ENCODE measurements around the gene WDR70.

Gene WDR70

DNA sequence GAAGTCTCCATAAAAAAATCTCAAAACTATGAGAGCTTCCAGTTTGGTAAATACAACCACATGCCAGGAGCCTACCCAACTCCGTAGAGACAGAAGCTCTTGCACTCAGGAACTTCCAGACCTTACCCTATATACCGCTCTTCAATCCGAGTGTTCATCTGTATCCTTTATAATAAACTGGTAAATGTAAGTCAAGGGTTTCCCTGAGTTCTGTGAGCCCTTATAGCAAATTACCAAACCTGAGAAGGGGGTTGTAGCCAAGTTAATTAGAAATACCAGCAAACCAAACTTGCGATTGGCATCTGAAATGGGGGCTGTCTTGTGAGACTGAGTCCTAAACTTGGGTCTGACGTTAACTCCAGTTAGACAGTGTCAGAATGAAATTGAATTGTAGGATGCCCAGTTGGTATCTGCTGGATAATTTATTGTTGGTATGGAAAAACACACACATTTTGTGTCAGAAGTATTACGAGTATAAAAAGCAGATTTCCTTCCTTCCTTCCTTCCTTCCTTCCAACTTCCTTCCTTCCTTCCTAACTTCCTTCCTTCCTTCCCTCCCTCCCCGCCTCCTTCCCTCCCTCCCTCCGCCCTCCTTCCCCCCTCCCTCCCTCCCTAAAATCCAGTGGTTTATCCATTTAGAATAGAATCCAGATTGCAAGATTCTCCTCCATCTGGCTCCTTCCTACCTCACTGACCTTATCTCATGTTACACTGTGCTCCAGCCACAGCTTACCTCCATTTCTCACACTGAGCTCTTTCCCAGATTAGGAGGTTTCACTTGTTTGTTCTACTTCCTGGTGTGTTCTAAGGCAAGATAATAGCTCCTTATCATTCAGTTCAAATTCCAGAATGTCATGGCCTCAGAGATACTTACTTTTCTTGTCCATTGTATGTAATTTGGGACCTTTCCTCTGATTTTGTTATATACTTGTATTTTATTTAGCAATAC is 196.7 kb downstream of the WDR70 start:
- Histone ChIP-seq H3K4me1 (ENCODE audit: insufficient read depth, low read length, poor library complexity, severe bottlenecking) (peaks cover 33% of the 10 kb centered on the region), H3F3A (ENCODE audit: low read depth) (no peaks in the 10 kb centered on the region), H3K4me3 (ENCODE audit: low read length, poor library complexity, severe bottlenecking) (peak overlapping the region; percentile 32), H3K36me3 (ENCODE audit: insufficient read depth, low read length) (no peaks in the 10 kb centered on the region), H3K9me2 (replicated peaks; ENCODE audit: low read depth, low read length) (no peaks in the 10 kb centered on the region), H3K4me2 (ENCODE audit: low read depth, low read length, poor library complexity, severe bottlenecking) (peak overlapping the region; percentile 46), H3K27me3 (ENCODE audit: insufficient read depth, low read length, poor library complexity, severe bottlenecking) (no peaks in the 10 kb centered on the region), H2AFZ (ENCODE audit: low read length) (no peak overlapping the region), H3K9me3 (ENCODE audit: insufficient read depth, low read depth, low read length) (no peaks in the 10 kb centered on the region), H3K9ac (ENCODE audit: low read depth, low read length, poor library complexity, severe bottlenecking) (no peak overlapping the region), H3K79me2 (ENCODE audit: insufficient read depth, low read length) (no peaks in the 10 kb centered on the region), H4K20me1 (ENCODE audit: insufficient read depth, low read length, poor library complexity, severe bottlenecking) (no peaks in the 10 kb centered on the region)
- TF ChIP-seq, protein P1, sequence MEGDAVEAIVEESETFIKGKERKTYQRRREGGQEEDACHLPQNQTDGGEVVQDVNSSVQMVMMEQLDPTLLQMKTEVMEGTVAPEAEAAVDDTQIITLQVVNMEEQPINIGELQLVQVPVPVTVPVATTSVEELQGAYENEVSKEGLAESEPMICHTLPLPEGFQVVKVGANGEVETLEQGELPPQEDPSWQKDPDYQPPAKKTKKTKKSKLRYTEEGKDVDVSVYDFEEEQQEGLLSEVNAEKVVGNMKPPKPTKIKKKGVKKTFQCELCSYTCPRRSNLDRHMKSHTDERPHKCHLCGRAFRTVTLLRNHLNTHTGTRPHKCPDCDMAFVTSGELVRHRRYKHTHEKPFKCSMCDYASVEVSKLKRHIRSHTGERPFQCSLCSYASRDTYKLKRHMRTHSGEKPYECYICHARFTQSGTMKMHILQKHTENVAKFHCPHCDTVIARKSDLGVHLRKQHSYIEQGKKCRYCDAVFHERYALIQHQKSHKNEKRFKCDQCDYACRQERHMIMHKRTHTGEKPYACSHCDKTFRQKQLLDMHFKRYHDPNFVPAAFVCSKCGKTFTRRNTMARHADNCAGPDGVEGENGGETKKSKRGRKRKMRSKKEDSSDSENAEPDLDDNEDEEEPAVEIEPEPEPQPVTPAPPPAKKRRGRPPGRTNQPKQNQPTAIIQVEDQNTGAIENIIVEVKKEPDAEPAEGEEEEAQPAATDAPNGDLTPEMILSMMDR (conservative IDR thresholded peaks at IDR 0.05; ENCODE audit: low read length): no peak
- TF ChIP-seq EZH2phosphoT487 (IDR thresholded peaks at IDR 0.05; ENCODE audit: borderline replicate concordance): no peak

DNA sequence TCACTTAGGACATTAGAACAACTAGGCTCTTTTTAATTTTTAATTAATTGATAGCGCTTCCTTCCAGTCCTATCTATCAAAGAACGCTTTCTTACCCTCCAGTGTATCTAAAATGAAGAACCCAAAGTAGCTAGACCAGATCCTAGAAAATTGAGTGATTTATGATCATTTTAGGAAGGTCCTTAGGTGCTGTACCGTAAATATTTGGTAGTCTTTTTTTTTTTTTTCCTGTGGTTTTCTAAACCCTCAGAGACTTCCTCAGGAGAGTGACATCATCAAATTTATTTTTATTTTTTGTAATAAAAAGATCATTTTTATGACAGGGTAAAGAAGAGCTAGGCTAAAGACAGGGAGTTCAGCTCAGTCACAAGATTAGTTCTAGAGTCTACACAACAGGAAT is 197.4 kb downstream of the WDR70 start:
- Histone ChIP-seq H3K4me3 (ENCODE audit: low read length, poor library complexity, severe bottlenecking) (peak overlapping the region; percentile 32), H4K20me1 (ENCODE audit: insufficient read depth, low read length, poor library complexity, severe bottlenecking) (no peaks in the 10 kb centered on the region), H3K9me3 (ENCODE audit: insufficient read depth, low read depth, low read length) (no peaks in the 10 kb centered on the region), H3K9me2 (replicated peaks; ENCODE audit: low read depth, low read length) (no peaks in the 10 kb centered on the region), H3K36me3 (ENCODE audit: insufficient read depth, low read length) (no peaks in the 10 kb centered on the region), H3K9ac (ENCODE audit: low read depth, low read length, poor library complexity, severe bottlenecking) (no peak overlapping the region), H2AFZ (ENCODE audit: low read length) (no peak overlapping the region), H3F3A (ENCODE audit: low read depth) (no peaks in the 10 kb centered on the region), H3K27me3 (ENCODE audit: insufficient read depth, low read length, poor library complexity, severe bottlenecking) (no peaks in the 10 kb centered on the region), H3K4me1 (ENCODE audit: insufficient read depth, low read length, poor library complexity, severe bottlenecking) (peaks cover 33% of the 10 kb centered on the region), H3K79me2 (ENCODE audit: insufficient read depth, low read length) (no peaks in the 10 kb centered on the region), H3K4me2 (ENCODE audit: low read depth, low read length, poor library complexity, severe bottlenecking) (peak overlapping the region; percentile 46)
- TF ChIP-seq, protein P1 (conservative IDR thresholded peaks at IDR 0.05; ENCODE audit: low read length): no peak
- TF ChIP-seq EZH2phosphoT487 (IDR thresholded peaks at IDR 0.05; ENCODE audit: borderline replicate concordance): no peak

DNA sequence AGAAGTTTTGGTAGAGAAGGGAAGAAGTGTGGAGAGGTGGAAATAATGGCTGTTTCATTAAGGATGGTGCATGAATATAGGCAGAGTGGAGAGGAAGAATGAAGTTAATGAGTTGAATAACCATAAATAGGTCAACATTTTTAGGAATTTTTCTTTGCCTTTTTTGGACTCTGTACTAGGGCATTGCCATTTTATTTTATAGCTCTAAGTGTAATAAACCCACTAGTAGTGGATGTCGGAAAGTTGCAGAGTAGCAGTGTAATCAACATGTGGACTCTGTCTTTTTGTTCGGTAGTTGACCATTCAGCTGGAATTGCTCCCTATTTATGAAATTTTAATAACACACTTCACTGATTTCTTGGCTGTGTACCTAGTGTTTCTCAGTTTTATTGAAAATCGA is 199.1 kb downstream of the WDR70 start:
- Histone ChIP-seq H3K4me1 (ENCODE audit: insufficient read depth, low read length, poor library complexity, severe bottlenecking) (peaks cover 33% of the 10 kb centered on the region), H2AFZ (ENCODE audit: low read length) (no peak overlapping the region), H3K9me3 (ENCODE audit: insufficient read depth, low read depth, low read length) (no peaks in the 10 kb centered on the region), H3K79me2 (ENCODE audit: insufficient read depth, low read length) (no peaks in the 10 kb centered on the region), H4K20me1 (ENCODE audit: insufficient read depth, low read length, poor library complexity, severe bottlenecking) (no peaks in the 10 kb centered on the region), H3K9me2 (replicated peaks; ENCODE audit: low read depth, low read length) (no peaks in the 10 kb centered on the region), H3K36me3 (ENCODE audit: insufficient read depth, low read length) (no peaks in the 10 kb centered on the region), H3K9ac (ENCODE audit: low read depth, low read length, poor library complexity, severe bottlenecking) (no peak overlapping the region), H3K4me2 (ENCODE audit: low read depth, low read length, poor library complexity, severe bottlenecking) (peak overlapping the region; percentile 46), H3F3A (ENCODE audit: low read depth) (no peaks in the 10 kb centered on the region), H3K4me3 (ENCODE audit: low read length, poor library complexity, severe bottlenecking) (peak overlapping the region; percentile 35), H3K27me3 (ENCODE audit: insufficient read depth, low read length, poor library complexity, severe bottlenecking) (no peaks in the 10 kb centered on the region)
- TF ChIP-seq, protein P1 (conservative IDR thresholded peaks at IDR 0.05; ENCODE audit: low read length): no peak
- TF ChIP-seq EZH2phosphoT487 (IDR thresholded peaks at IDR 0.05; ENCODE audit: borderline replicate concordance): no peak

All from Loucy (cell line).